OCI-LY7 (cell line): ENCODE data around the gene SCARB1.

Experiments used
- EZH2phosphoT487 ChIP-seq: fragments of 200-600 bp; sonication (generic); IDR thresholded peaks from 2 replicates; pipeline ENCODE4 v1.6.1; 2018; ENCODE audit warnings: low read depth, borderline replicate concordance, mild to moderate bottlenecking, mixed run types, antibody characterized with exemption, low read length, moderate library complexity, mixed read lengths
- TF ChIP-seq, protein P1 (sequence below): fragments of 200-600 bp; sonication (generic); conservative IDR thresholded peaks from 2 replicates; pipeline ENCODE4 v1.5.1; 2014; ENCODE audit warnings: mild to moderate bottlenecking, antibody characterized with exemption, low read length, moderate library complexity, mixed read lengths

GRCh38 chr12:124754949-124755800 is 108.5 kb downstream of the SCARB1 start:
- TF ChIP-seq, protein P1, sequence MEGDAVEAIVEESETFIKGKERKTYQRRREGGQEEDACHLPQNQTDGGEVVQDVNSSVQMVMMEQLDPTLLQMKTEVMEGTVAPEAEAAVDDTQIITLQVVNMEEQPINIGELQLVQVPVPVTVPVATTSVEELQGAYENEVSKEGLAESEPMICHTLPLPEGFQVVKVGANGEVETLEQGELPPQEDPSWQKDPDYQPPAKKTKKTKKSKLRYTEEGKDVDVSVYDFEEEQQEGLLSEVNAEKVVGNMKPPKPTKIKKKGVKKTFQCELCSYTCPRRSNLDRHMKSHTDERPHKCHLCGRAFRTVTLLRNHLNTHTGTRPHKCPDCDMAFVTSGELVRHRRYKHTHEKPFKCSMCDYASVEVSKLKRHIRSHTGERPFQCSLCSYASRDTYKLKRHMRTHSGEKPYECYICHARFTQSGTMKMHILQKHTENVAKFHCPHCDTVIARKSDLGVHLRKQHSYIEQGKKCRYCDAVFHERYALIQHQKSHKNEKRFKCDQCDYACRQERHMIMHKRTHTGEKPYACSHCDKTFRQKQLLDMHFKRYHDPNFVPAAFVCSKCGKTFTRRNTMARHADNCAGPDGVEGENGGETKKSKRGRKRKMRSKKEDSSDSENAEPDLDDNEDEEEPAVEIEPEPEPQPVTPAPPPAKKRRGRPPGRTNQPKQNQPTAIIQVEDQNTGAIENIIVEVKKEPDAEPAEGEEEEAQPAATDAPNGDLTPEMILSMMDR: no peak
- TF ChIP-seq EZH2phosphoT487: no peak
